SH-SY5Y (cell line): ENCODE data around the gene CDC42EP3.

Experiments used
- GATA2 ChIP-seq: IDR thresholded peaks from 2 replicates; pipeline ENCODE4 v1.6.1; 2011; ENCODE audit warnings: mild to moderate bottlenecking, low read depth, low read length
- GATA3 ChIP-seq: IDR thresholded peaks from 2 replicates; pipeline ENCODE4 v1.6.1; 2011; ENCODE audit warnings: low read depth, mild to moderate bottlenecking, low read length, moderate library complexity

- TF ChIP-seq GATA2: no peak
- TF ChIP-seq GATA3: no peak
Measured at GRCh38 chr2:37639631-37640030, 31.8 kb downstream of the CDC42EP3 start.
